Osteocyte (in vitro differentiated cells): ENCODE results near the gene HRNR. TPM values are rescaled to one million over a fixed set of nuclear protein-coding genes. Genes with fewer than 3 reads are reported as not detected.
A peak's percentile ranks its signal among the peaks of the same experiment; 100 is the strongest.
"Not testable (repeated sequence)": the region's sequence is repeated elsewhere in the genome, so short reads cannot be mapped to it uniquely, and the experiment has no call there.

Experiments used
- DNase-seq: peaks from one replicate; pipeline ENCODE4 v3.0.0; 2021; ENCODE audit warnings: mixed read lengths; ENCODE audit not compliant: unreplicated experiment; ENCODE audit errors: extremely low spot score
- H3K27ac Mint-ChIP-seq: one replicate; pipeline ENCODE4 v1.8.0; 2021; ENCODE audit warnings: mild to moderate bottlenecking, mixed read lengths; ENCODE audit not compliant: unreplicated experiment
- H3K27me3 Mint-ChIP-seq: one replicate; pipeline ENCODE4 v1.8.0; 2021; ENCODE audit warnings: mixed read lengths; ENCODE audit not compliant: unreplicated experiment
- H3K36me3 Mint-ChIP-seq: one replicate; pipeline ENCODE4 v1.8.0; 2021; ENCODE audit warnings: mixed read lengths; ENCODE audit not compliant: unreplicated experiment
- H3K4me1 Mint-ChIP-seq: one replicate; pipeline ENCODE4 v1.8.0; 2021; ENCODE audit warnings: mixed read lengths; ENCODE audit not compliant: unreplicated experiment
- H3K4me3 Mint-ChIP-seq: one replicate; pipeline ENCODE4 v1.8.0; 2021; ENCODE audit warnings: mild to moderate bottlenecking, moderate library complexity, mixed read lengths; ENCODE audit not compliant: unreplicated experiment
- H3K9me3 Mint-ChIP-seq: one replicate; pipeline ENCODE4 v1.8.0; 2021; ENCODE audit warnings: mixed read lengths; ENCODE audit not compliant: unreplicated experiment
- total RNA-seq: library from RNA; stranded (reverse); gene quantifications from 2 replicates; pipeline ENCODE4 v1.2.1, GENCODE V29; 2021
- TF ChIP-seq, protein P1 (sequence below): fragments of 200-600 bp; sonication (generic); IDR thresholded peaks from 2 replicates; pipeline ENCODE4 v1.5.0; 2021; ENCODE audit warnings: antibody characterized with exemption, mild to moderate bottlenecking, moderate library complexity

The HRNR gene
- total RNA-seq, 1 donor from 2014 or later: not detected

DNA sequence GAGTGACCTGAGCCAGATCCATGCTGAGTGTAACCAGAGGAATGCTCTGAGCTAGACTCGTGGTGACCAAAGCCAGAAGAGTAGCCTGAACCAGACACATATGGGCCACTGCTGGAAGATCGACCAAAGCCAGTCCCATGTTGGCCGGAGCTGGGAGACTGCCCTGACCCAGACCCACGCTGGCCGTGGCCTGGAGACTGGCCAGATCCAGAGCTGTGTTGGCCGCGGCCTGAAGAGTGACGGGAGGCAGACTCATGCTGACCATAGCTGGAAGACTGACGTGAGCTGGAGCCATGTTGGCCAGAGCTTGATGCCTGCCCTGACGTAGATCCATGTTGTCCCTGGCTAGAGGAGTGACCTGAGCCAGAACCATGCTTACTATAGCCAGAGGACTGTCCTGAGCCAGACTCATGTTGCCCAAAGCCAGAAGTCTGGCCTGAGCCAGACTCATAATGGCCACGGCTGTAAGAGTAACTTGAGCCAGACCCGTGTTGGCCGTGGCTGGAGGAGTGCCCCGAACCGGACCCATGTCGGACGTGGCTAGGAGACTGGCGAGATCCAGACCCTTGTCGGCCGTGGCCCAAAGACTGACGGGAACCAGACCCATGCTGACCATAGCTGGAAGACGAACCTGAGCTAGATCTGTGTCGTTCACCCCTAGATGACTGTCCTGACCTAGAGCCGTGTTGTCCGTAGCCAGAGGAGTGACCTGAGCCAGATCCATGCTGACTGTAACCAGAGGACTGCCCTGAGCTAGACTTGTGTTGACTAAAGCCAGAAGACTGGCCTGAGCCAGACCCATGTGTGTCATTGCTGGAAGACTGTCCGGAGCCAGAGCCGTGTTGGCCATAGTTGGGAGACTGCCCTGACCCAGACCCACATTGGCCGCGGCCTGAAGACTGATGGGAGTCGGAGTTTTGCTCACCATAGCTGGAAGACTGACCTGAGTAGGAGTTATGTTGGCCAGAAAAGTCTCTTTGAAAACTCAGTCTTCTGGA is 3.5 kb downstream of the HRNR start:
- DNase-seq: no peak
- no peaks in the 10 kb centered on the region for H3K27me3 Mint-ChIP-seq
- no peaks in the 10 kb centered on the region for H3K4me1 Mint-ChIP-seq
- peaks cover 20% of the 10 kb centered on the region for H3K9me3 Mint-ChIP-seq
- H3K36me3 Mint-ChIP-seq: no peaks in the 10 kb centered on the region
- TF ChIP-seq, protein P1, sequence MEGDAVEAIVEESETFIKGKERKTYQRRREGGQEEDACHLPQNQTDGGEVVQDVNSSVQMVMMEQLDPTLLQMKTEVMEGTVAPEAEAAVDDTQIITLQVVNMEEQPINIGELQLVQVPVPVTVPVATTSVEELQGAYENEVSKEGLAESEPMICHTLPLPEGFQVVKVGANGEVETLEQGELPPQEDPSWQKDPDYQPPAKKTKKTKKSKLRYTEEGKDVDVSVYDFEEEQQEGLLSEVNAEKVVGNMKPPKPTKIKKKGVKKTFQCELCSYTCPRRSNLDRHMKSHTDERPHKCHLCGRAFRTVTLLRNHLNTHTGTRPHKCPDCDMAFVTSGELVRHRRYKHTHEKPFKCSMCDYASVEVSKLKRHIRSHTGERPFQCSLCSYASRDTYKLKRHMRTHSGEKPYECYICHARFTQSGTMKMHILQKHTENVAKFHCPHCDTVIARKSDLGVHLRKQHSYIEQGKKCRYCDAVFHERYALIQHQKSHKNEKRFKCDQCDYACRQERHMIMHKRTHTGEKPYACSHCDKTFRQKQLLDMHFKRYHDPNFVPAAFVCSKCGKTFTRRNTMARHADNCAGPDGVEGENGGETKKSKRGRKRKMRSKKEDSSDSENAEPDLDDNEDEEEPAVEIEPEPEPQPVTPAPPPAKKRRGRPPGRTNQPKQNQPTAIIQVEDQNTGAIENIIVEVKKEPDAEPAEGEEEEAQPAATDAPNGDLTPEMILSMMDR: no peak
- no peak overlapping the region for H3K27ac Mint-ChIP-seq
- no peak overlapping the region for H3K4me3 Mint-ChIP-seq

- DNase-seq, H3K4me1 Mint-ChIP-seq, H3K36me3 Mint-ChIP-seq: not testable (repeated sequence)
Measured at GRCh38 chr1:152219438-152219837, 4.6 kb downstream of the HRNR start.

DNA sequence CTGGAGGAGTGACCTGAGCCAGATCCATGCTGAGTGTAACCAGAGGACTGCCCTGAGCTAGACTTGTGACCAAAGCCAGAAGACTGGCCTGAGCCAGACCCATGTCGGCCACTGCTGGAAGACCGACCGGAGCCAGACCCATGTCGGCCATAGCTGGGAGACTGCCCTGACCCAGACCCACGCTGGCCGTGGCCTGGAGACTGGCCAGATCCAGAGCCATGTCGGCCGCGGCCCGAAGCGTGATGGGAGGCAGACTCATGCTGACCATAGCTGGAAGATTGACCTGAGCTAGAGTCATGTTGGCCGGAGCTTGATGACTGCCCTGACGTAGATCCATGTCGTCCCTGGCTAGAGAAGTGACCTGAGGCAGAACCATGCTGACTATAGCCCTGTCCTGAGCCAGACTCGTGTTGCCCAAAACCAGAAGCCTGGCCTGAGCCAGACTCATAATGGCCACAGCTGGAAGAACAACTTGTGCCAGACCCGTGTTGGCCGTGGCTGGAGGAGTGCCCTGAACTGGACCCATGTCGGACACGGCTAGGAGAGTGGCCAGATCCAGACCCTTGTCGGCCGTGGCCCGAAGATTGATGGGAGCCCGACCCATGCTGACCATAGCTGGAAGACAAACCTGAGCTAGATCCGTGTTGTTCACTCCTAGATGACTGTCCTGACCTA is 5.1 kb downstream of the HRNR start:
- no peak for DNase-seq
- Mint-ChIP-seq H3K27ac (no peak overlapping the region), H3K27me3 (no peaks in the 10 kb centered on the region), H3K4me3 (no peak overlapping the region), H3K4me1 (no peaks in the 10 kb centered on the region), H3K9me3 (peaks cover 20% of the 10 kb centered on the region), H3K36me3 (no peaks in the 10 kb centered on the region)
- TF ChIP-seq, protein P1: no peak

More at GRCh38 chr1:152219438-152219837, 4.6 kb downstream of the HRNR start:
- not testable (repeated sequence) for H3K27me3 Mint-ChIP-seq, H3K4me3 Mint-ChIP-seq, H3K27ac Mint-ChIP-seq
- H3K9me3 Mint-ChIP-seq: peaks cover 20% of the 10 kb centered on the region

GRCh38 chr1:152215604-152216003 is 8.4 kb downstream of the HRNR start:
- peaks cover 18% of the 10 kb centered on the region for H3K9me3 Mint-ChIP-seq
- not testable (repeated sequence) for H3K4me1 Mint-ChIP-seq, H3K4me3 Mint-ChIP-seq, H3K36me3 Mint-ChIP-seq, DNase-seq, H3K27me3 Mint-ChIP-seq, H3K27ac Mint-ChIP-seq

- not testable (repeated sequence) for H3K4me3 Mint-ChIP-seq, H3K36me3 Mint-ChIP-seq, H3K4me1 Mint-ChIP-seq, H3K27ac Mint-ChIP-seq, H3K27me3 Mint-ChIP-seq
- peaks cover 12% of the 10 kb centered on the region for H3K9me3 Mint-ChIP-seq
- DNase-seq: peak; percentile 87
Measured at GRCh38 chr1:152214911-152215310, 9.1 kb downstream of the HRNR start.

DNA sequence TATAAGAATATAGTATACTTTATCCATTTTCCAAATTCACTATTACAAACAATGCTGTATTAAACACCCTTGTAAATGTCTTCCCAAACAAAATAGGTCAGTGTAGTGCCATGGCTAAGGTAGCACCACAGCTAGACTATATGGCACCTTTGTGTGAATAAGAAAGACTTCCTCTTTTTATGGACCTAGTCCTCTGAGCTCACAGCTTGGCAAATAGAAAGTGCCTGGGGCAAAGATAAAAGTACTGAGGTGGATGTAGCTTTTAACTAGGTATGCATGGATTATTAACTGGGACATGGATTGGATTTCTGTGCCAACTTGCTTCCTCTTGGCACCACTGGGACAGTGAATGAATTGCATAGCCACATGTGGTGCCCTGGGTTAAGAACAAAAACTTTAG is 25.0 kb downstream of the HRNR start:
- DNase-seq: no peak
- Mint-ChIP-seq H3K27me3 (no peaks in the 10 kb centered on the region), H3K36me3 (no peaks in the 10 kb centered on the region), H3K27ac (no peak overlapping the region), H3K9me3 (no peaks in the 10 kb centered on the region), H3K4me3 (no peak overlapping the region), H3K4me1 (no peaks in the 10 kb centered on the region)
- TF ChIP-seq, protein P1: no peak
